Ureter (tissue), 1 donor: Measurements from ENCODE around the gene FAM20A. TPM values are rescaled to one million over a fixed set of nuclear protein-coding genes. Genes with fewer than 3 reads are reported as not detected.

ENCODE experiments used
- DNase-seq: peaks from one replicate; pipeline ENCODE4 v3.0.0-alpha.2; 2020; ENCODE audit warnings: low spot score
- total RNA-seq: library from RNA; stranded (reverse); gene quantifications from one replicate; pipeline ENCODE4 v1.2.4, GENCODE V29; 2023
- donor health status: DM: yes; HTN: yes; CAD: no.

The FAM20A gene
- total RNA-seq, 1 donor from 2014 or later, result 13.8 TPM

DNA sequence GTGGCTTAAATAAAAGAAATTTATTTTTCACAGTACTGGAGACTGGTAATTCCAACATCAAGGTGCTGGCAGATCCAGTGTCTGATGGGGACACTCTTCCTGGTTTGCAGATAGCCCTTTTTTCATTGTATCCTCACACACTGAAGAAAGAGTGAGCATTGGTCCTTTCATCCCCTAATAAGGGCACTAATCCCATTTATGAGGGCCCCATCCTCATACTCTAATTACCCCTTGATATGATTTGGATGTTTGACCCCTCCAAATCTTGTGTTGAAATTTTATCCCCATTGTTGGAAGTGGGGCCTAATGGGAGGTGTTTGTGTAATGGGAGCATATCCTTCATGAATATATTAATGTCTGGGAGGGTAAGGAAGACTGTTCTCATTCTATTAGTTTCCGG is 9.4 kb upstream of the FAM20A start:
- DNase-seq, result no peak

DNA sequence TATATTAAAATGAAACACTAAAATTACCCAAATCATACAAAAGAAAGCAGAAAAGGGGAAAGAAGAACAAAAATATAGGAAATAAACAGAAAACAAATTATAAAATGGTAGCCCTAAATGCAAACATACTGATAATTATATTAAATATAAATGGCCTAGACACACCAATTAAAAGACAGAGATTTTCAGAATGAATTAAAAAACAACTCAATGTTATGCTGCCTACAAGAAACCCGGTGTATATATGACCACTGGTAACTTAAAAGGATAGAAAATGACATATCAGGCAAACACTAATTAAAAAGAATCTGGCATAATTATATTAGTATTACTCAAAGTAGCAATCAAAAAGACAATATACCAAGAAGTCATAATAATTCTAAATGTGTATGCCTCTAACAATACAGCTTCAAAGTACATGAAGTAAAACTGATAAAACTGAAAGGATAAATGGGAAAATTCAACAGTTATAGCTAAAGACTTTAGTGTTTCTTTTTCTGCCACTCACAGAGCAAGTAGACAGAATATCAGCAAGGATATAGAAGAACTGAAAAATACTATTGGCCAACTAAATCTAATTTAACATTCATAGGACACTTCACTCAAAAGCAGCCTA is 7.5 kb upstream of the FAM20A start:
- DNase-seq, result no peak

- DNase-seq, result no peak
Observed at GRCh38 chr17:68606451-68607307, 5.5 kb upstream of the FAM20A start.

DNA sequence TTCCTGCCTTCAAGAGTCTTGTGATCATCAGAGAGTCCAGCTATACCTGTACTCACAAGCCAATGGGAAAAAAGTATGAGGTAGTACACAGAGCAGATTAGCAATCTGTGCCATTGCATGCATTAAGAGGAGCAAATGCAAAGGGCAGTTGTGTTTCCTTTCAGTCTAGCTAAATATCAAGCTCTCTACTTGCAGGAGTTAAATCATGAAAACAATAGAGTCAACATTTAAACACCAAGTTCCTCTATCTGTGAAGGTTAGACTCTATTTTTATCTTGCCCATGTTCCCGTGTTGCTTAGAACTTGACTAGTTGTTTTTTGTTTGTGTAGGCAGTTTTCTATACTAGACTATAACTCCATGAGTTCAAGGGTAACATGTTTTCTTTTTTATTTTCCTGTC is 4.7 kb upstream of the FAM20A start:
- no peak for DNase-seq

GRCh38 chr17:68603656-68604055 is 2.5 kb upstream of the FAM20A start:
- DNase-seq, result no peak

DNA sequence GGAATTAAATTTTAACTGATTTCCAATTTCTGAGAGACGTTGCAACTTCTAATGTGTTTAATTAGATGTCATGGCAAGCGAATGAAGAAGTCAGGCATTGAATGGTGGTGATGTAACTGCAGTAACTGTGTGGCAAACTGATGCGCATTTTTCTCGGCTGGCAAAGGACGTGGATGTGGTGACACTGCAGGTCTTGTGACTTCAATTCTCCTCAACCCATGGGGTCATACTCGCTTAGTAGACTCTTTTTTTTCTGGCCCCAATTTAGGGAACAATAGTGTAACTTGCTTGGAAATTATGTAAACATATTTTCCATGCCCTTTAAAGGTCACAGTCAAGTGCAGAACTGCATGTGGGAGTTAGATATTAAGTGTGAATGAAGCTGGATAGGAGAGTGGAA is 1.9 kb upstream of the FAM20A start:
- no peak for DNase-seq

GRCh38 chr17:68602289-68602688 is 1.1 kb upstream of the FAM20A start:
- no peak for DNase-seq

DNA sequence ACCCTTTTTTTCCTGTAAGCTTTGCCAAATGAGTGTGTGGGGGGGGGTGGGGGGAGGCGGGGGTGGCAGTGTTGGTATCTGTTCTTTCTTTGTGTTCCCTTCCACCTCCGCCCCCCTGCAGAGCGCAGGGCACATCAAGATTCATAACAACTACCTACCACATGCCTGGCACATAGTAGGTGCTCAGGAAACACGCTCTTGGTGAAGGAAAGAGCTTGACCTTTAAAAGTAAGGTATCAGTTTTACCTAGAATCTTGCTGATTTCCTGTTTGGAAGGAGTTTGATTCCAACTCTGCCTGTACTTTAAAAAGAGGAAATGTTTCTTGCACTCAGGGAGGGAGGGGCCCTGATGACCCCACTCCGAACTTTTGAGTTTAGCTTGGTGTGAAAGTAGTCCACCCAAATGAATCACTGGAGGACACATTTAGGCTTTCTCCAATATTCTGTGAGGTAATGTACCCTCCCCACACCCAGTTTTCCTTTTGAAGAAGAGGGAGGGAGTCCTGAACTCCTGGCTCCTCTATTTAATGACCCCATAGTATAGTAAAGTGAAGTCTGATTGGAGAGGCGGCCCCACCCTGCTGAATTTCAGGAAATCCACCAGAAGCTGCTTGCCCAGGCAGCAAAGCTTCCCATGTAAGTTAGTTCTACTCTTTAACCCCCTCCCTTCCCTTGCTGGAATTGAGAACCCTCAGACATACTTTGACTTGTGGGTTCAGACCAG is 560 bp upstream of the FAM20A start:
- no peak for DNase-seq

GRCh38 chr17:68600067-68600930 is 868 bp downstream of the FAM20A start:
- no peak for DNase-seq

- no peak for DNase-seq
Observed at GRCh38 chr17:68599552-68600066, 1.6 kb downstream of the FAM20A start.

- DNase-seq, result no peak
Observed at GRCh38 chr17:68599091-68599490, 2.1 kb downstream of the FAM20A start.

DNA sequence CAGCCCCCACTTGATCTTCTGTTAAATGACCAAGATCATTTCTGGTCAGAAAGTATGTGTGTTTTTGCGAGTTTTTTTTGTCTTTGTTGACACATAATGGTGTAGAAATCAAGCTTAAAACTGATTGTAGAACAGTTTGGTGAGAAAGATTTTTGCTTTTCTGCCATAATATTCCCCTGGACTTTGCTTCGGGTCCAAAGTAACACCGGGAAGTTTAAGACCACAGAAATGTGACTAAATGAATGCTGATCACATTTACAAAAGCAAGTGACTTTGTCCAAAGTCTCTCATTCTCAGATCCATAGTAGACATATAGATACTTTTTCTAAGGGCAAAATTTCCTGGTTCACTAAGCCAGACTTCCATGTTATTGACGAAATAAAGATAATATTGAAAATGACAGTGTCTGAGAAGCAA is 2.6 kb downstream of the FAM20A start:
- DNase-seq, result no peak

DNA sequence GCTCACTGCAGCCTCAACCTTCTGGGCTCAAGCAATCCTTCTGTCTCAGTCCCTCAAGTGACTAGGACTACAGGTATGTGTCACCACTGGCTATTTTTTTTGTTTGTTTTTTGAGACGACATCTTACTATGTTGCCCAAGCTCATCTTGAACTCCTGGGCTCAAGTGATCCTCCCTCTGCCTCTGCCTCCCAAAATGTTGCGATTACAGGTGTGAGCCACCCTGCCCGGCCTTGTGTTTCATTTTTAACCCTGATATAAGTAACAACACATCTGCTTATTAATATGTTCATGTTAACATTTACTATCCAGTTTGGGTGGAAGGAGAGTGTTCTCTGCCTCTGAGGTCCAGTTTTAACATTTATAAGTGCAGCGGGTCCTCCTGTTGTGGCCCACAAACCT is 3.1 kb downstream of the FAM20A start:
- no peak for DNase-seq

- no peak for DNase-seq
Observed at GRCh38 chr17:68596411-68596945, 4.7 kb downstream of the FAM20A start.

GRCh38 chr17:68595986-68596385 is 5.2 kb downstream of the FAM20A start:
- no peak for DNase-seq

DNA sequence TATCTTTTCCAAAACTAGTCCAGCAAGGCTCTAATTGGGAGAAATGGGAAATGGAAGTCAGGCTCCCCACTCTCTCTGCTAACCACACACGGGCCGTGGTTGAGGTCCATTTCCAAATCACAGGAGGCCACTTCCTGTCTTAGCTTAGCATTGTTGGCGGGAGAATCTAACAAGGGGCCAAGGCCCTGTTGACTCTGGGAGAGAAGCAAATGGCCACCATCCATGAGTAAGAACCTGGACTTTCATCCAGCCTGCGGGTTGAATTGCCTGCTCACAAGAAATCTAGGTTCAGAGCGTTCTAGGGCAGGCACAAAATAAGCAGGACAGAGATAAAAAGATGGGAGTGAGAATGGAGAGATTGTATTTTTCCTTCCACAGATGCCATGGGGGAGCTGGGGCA is 5.7 kb downstream of the FAM20A start:
- DNase-seq, result no peak

DNA sequence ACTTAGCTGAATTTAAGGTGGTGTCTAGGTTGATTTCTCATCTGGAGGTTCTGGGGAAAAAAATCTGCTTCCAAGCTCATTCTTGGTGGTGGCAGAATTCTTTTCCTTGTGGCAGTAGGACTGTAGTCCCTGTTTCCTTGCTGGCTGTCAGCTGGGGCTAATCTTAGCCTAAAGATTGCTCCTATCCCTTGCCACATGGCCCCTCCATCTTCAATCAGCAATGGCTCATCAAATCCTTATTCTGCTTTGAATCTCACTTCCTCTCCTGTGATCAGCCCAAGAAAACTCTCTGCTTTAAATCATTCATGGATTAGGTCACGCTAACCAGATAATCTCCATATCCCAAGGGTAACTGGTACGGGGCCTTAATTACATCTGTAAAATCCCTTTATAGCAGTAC is 6.6 kb downstream of the FAM20A start:
- DNase-seq, result no peak

- no peak for DNase-seq
Observed at GRCh38 chr17:68592682-68593641, 8.2 kb downstream of the FAM20A start.

GRCh38 chr17:68592009-68592408 is 9.2 kb downstream of the FAM20A start:
- DNase-seq, result no peak

DNA sequence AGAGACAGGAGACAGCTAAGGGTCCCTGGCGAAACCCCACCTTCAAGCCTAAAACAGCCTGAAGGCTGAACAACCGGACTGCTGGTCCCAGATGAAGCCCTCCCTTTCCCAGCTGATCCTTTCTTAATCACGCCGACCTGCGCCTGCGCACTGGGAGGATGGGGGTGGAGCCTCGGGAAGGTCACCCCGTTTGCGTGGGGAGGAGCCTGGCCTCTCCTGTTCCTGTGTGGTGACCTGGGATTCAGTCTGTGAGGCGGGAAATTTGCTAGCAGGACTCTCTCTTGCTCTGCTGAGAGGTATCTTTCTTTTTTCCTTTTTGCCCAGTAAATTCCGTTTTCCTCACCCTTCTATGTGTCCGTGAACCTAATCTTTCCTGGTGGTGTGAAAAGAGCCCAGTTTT is 9.6 kb downstream of the FAM20A start:
- no peak for DNase-seq
